ENCODE data around the gene EVC.
"Not testable (repeated sequence)": the region's sequence is repeated elsewhere in the genome, so short reads cannot be mapped to it uniquely, and the experiment has no call there.

Gene EVC

GRCh38 chr4:5709207-5709575, 1.8 kb upstream of the EVC start:
- DNase-seq: no peak

DNA sequence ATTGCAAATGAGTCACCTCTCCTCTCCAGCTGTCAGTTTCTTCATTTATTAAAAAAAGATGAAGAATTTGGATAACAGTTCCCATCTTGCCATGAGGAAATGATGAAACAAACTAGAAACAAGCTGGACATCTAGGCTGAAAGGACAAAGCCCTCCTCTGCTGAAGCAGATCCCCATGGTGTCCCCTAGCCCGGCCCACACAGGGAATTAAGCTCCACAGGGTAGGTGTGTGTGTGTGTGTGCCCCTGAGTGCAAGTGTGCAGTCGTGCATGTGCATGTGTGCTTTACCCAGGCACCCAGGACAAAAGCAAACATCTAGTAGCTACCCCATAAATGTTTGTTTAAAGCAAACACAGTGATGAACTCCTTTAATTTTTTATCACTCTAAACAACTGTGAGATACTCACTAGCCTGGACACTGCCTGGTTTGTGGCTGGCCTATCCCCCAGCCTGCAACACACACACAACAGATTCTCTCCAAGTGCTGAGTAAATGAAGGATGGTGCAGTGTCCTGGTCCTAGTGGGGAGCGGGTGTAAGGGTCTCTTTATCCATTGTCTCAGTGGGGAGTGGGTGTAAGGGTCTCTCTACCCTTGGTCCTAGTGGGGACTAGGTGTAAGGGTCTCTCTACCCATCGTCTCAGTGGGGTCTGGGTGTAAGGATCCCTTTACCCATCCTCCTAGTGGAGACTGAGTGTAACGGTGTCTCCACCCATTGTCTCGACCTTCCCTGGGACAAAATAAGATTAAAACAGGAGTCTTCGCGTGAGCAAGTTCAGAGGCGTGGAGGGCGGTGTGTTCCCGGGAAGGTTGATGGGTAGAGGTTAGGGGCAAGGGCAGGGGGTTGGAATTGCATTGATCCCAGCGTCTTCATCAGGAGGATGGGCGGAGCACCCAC, 688 bp upstream of the EVC start:
- peak in 1 of 2 experiments; percentile 33 for DNase-seq

DNA sequence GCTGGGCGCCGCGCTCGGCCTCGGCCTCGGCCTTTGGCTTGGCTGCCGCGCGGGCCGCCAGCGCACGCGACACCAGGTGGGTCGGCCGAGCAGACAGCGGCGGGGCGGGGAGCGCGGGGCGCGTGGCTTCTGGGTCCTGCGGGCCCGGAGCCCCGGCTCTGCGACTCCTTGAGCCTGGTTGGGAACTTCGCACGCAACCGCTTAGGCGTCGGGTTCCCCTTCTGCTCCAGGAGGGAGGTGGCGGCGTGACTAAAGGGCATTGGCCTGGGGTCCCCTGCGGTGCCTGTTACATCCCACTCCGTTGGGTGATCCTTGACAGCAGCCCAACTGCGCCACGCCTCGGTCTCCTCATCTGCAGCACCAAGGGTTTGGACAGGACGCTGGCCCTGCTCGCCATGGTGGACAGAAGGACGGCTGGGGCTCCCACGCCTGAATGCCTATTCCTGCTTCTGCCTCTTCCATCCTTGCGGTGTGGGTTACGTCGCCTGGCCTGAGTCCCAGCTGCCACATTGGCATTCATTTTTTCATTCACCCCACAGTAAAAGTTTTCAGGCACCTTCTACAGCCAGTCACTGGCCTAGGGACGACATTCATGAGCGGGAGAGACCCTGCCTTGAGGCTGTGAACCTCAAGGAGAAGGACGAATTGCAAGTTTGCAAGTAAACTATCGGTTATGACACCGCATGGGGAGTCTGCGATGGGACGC, 631 bp downstream of the EVC start:
- no peak for DNase-seq

- DNase-seq: no peak
Observed at GRCh38 chr4:5712517-5712916, 1.5 kb downstream of the EVC start.

DNA sequence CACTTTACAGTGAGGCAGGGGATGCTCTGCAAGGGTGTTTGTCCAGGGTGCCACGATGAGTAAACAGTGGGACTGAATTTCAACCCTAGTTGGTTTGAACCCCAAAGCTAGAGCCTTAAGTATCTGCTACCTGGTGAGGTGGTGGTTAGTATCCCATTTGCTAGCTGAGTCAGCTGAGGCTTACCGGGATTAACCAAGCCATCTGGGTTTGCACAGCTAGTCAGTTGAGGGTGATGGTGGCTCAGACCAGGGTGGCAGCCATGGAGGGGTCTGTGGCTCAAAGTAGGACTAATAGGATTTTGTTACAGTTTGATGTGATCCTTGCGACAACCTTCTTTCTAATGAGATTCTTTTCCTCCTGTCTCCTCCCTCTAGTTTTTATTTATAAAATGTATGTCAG, 1.9 kb downstream of the EVC start:
- DNase-seq: no peak

- no peak for DNase-seq
Observed at GRCh38 chr4:5713861-5714260, 2.9 kb downstream of the EVC start.

GRCh38 chr4:5715357-5715756, 4.4 kb downstream of the EVC start:
- DNase-seq: no peak

DNA sequence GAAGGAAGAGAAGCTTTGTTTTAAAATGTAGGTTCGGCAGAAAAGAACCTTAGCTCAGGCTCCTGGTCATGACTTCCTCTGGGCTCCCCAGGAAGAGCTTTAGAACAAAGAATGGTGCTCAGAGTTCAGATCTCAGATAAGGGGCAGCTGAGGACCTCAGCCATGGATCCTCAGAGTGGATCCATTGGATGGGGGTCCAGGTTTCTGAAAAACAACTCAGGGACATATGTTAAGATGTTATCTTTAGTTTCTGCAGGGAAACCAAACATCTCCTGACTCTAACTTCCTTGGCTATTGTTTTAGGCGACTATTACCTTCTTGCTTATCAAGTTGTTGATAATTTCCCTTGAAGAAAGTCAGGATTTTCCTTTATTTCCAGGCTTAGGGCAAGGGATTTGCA, 5.4 kb downstream of the EVC start:
- DNase-seq: no peak

- DNase-seq: no peak
Observed at GRCh38 chr4:5717449-5718158, 6.6 kb downstream of the EVC start.

DNA sequence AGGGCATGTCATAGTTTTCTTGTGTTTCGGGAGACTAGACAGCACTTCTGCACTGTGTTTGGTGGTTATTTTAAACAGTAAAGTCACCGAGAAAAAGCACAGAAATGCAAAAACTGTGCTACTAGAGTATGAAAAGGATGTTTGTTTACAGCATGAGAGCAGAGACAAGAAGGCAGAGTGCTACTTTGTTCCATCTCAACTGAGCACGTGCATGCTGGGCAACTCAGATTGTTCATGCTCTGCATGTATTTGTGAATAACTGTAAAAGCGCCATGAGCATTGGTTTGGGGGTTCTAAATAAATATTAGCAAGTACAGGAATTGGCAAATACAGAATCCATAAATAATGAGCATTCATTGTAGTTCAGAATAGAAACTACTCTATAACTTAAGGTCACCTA, 7.4 kb downstream of the EVC start:
- DNase-seq: no peak

- no peak for DNase-seq
Observed at GRCh38 chr4:5719350-5720055, 8.5 kb downstream of the EVC start.

- no peak for DNase-seq
Observed at GRCh38 chr4:5720157-5720850, 9.3 kb downstream of the EVC start.

- no peak for DNase-seq
Observed at GRCh38 chr4:5720980-5721379, 10.0 kb downstream of the EVC start.

GRCh38 chr4:5721923-5722322, 10.9 kb downstream of the EVC start:
- DNase-seq: no peak

- no peak for DNase-seq
Observed at GRCh38 chr4:5722328-5722727, 11.3 kb downstream of the EVC start.

- no peak for DNase-seq
Observed at GRCh38 chr4:5724377-5724776, 13.4 kb downstream of the EVC start.

DNA sequence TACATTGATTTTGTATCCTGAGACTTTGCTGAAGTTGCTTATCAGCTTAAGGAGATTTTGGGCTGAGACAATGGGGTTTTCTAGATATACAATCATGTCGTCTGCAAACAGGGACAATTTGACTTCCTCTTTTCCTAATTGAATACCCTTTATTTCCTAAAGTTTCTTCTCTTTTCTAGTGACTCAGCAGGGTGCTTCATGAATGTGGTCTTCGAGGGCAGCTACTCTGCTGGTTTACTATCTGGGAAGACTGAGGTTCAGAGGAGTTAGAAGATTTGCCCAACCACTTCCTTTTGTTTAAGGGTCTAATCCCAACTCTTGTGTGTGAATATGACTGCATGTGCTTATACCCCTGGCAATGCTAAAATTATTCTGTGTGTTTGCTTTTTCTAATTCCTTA, 17.4 kb downstream of the EVC start:
- DNase-seq: not testable (repeated sequence)

DNA sequence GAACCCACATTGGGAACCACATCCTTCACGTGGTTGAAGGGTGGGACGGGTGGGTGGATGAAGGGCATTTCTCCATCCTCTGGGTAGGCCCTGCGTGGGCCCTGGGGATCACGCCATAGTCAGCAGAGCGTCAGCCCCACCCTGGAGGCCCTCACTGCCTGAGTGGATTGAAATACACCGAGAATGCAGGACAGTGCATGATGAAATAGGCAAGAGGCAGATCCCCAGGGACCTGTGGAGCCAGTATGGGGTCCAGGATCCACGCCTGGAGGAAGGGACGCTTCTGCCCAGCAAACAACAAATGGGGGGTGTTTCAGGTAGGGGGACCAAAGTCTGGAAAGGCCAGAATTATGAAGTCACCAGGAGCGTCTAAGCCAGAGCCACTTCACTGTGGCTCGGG, 19.4 kb downstream of the EVC start:
- no peak for DNase-seq

DNA sequence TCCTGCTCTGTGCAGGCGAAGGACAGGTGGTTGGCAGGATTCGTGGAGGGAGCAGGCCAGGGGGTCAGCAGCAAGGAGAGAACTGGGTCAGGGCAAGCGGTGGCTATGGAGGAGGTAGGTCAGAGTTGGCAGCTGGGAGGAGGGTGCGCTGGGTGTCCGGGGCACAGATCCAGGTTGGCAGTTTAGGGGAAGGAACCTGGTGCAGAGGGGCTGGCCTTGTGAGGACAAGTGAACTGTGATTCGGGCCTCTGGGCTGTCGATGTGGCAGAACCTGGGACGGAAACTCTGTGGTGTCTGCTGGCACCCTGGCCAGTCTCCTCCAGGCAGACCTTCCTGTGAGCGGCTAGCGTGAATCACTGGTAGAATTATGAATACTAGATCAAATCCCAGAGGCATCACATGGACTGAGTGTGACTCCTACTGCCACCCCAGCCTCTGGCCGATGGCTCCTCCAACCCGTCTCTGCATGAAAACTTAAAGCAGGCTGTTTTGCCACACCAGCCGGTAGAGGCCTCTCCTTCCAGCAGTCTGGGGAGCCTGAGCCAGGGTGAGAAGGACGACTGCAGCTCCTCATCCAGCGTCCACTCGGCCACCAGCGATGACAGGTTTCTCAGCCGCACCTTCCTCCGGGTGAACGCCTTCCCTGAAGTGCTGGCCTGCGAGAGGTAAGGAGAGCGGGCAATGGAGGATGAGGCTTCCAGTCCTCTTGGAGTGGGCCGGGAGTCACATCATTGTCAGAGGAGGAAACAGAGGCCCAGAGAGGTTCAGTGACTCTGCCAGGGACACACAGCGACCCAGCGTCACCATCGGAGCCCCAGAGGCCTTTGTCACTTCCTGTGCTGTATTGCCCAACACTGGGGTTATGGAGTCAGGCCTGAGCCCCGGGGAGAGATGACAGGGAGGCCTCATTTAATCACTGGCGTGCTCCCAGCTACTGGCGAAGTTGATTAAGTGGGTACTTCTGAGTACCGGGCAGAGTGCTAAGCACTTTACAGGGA, 20.3 kb downstream of the EVC start:
- no peak for DNase-seq

DNA sequence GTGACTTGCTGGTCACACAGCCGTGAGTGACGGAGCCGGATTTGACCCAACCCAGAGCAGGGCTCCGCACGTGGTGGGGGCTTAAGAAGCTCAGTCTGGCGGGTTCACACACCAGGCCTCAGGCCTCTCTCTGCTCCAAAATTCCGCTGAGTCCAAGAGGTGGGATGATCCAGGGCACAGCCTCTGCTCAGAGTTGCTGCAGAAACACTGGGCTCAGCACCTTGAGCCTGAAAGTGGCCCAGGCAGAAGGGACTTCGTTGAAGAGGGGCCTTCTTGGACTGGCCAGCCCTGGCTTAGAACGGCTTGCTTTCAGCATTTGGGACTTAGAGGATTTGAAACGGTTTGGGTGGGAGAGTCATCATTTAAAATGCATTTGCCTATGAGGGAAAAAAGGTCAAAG, 21.2 kb downstream of the EVC start:
- DNase-seq: no peak

DNA sequence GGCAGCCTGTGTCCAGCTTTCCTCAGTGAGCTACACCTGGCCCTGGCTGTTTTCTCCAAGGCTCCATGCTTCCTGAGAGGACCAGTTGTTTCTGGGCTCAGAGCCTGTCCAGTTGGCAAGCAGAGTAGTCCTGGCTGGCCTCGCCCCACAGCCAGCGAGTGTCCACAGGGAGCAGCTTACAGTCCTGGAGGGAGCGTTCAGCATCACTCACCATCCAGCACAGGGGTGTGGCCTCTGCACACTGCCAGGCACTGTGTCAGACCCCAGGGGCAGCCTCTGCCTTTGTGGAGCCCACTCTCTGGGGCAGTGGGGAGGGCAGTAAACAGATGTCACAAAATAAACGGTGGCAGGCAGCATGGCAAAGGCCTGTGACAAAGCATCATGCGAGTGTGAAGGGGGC, 23.9 kb downstream of the EVC start:
- DNase-seq: no peak

Measured in NCI-H1930 (cell line).